Right lobe of liver (tissue), 6 donors: Measurements from ENCODE around the gene HECA. TPM values are rescaled to one million over a fixed set of nuclear protein-coding genes. Genes with fewer than 3 reads are reported as not detected.
"Not testable (repeated sequence)": the region's sequence is repeated elsewhere in the genome, so short reads cannot be mapped to it uniquely, and the experiment has no call there.

ENCODE experiments used
- ATAC-seq, 4 donors: fragments of 200-7000 bp; cut with Tn5 transposase; one replicate each; pipeline ENCODE4 v1.9.1; 2020; ENCODE audit warnings: mild to moderate bottlenecking in 4 of 4, moderate library complexity in 4 of 4
- DNase-seq, 3 donors: peaks; one replicate each; pipeline ENCODE4 v3.0.0-alpha.2; 2020
- H3K27ac ChIP-seq, 3 donors: fragments of 200-600 bp; one replicate each; pipeline ENCODE4 v1.8.0; 2022
- H3K27me3 ChIP-seq, 2 donors: fragments of 200-600 bp; one replicate each; pipeline ENCODE4 v1.8.0; 2022
- H3K36me3 ChIP-seq, 4 donors: fragments of 200-600 bp; sonication (generic) in 1 of 4; one replicate each; pipeline versions ENCODE4 v1.5.1 to v1.8.0; 2017 to 2022; ENCODE audit warnings: control low read depth in 1 of 4
- H3K4me1 ChIP-seq, 4 donors: fragments of 200-600 bp; sonication (generic) in 1 of 4; one replicate each; pipeline versions ENCODE4 v1.5.1 to v1.8.0; 2017 to 2022; ENCODE audit warnings: control low read depth in 1 of 4
- H3K4me3 ChIP-seq, 3 donors: fragments of 200-600 bp; one replicate each; pipeline ENCODE4 v1.8.0; 2022
- H3K9me3 ChIP-seq, 4 donors: fragments of 200-600 bp; sonication (generic) in 1 of 4; one replicate each; pipeline versions ENCODE4 v1.5.1 to v1.8.0; 2017 to 2022; ENCODE audit warnings: control low read depth in 1 of 4
- POLR2A ChIP-seq: fragments of 450-650 bp; IDR thresholded peaks from one replicate; pipeline ENCODE4 v1.6.1; 2017; ENCODE audit warnings: antibody characterized with exemption, mild to moderate bottlenecking
- WGBS: methylation state at CpG from one replicate; pipeline ENCODE4 v1.1.6; 2018; ENCODE audit warnings: low coverage, low lambda C conversion rate; ENCODE audit not compliant: insufficient coverage; ENCODE audit errors: missing lambda C conversion rate; 5-methylcytosine and 5-hydroxymethylcytosine counted together
- intact Hi-C, 2 donors: fragments of 100-400 bp; cut with DNase I; formaldehyde crosslinking; loops; one replicate each; pipeline versions ENCODE4 v1.11.2 to v1.14.1; 2022
- total RNA-seq, 6 experiments: library from RNA; depleted of rRNA in 2 of 6; stranded (reverse); fragments of >200 nt in 2 of 6; fragmentation: NEBNext Ultra II Directional in 3 of 6; extraction: Animal tissue kit (Norgen Biotek cat#: 25700) in 3 of 6; gene quantifications; one replicate each; pipeline versions ENCODE4 v1.1.0 to v1.2.4, GENCODE V29; 2016 to 2023
- TF ChIP-seq, protein P1 (sequence below), 4 donors: fragments of 200-600 bp in 3 of 4; fragments of 450-650 bp in 1 of 4; IDR thresholded peaks; one replicate each; pipeline versions ENCODE4 v1.5.1 to v1.8.0; 2016 to 2022; ENCODE audit warnings: antibody characterized with exemption in 4 of 4, mild to moderate bottlenecking in 2 of 4
- donor health status: DM: no; HTN: yes; CAD: no.
- donor health status: DM: no; HTN: no; CAD: no.
- donor health status: DM: no; HTN: no; CAD: no.
- donor health status: DM: no; HTN: yes; CAD: no.
- donor health status: DM: no; HTN: yes; CAD: no.

Gene HECA
- total RNA-seq, 6 experiments from 2014 or later: 6.8 to 12.2 (median 11.0) TPM

- intact Hi-C loops: no loop called here
- H3K9me3 ChIP-seq: no peaks in the 10 kb centered on the region
- no peak overlapping the region for H3K27ac ChIP-seq
- peaks cover 0 to 10% (median 2%) of the 10 kb centered on the region in 4 donors for H3K4me1 ChIP-seq
- ATAC-seq (no peak), DNase-seq (no peak)
- H3K36me3 ChIP-seq: no peaks in the 10 kb centered on the region
- TF ChIP-seq, protein P1, sequence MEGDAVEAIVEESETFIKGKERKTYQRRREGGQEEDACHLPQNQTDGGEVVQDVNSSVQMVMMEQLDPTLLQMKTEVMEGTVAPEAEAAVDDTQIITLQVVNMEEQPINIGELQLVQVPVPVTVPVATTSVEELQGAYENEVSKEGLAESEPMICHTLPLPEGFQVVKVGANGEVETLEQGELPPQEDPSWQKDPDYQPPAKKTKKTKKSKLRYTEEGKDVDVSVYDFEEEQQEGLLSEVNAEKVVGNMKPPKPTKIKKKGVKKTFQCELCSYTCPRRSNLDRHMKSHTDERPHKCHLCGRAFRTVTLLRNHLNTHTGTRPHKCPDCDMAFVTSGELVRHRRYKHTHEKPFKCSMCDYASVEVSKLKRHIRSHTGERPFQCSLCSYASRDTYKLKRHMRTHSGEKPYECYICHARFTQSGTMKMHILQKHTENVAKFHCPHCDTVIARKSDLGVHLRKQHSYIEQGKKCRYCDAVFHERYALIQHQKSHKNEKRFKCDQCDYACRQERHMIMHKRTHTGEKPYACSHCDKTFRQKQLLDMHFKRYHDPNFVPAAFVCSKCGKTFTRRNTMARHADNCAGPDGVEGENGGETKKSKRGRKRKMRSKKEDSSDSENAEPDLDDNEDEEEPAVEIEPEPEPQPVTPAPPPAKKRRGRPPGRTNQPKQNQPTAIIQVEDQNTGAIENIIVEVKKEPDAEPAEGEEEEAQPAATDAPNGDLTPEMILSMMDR (IDR thresholded peaks at IDR 0.05): no peak
- no peak for TF ChIP-seq POLR2A
- no peaks in the 10 kb centered on the region for H3K27me3 ChIP-seq
- 53% methylated on average over 6 of the region's 11 CpGs for WGBS
- H3K4me3 ChIP-seq: no peak overlapping the region
Observed at GRCh38 chr6:139133262-139134063, 1.4 kb upstream of the HECA start.

GRCh38 chr6:139134064-139134395, 850 bp upstream of the HECA start:
- Histone ChIP-seq H3K4me1 (peaks cover 0 to 10% (median 2%) of the 10 kb centered on the region in 4 donors), H3K27me3 (no peaks in the 10 kb centered on the region), H3K9me3 (no peaks in the 10 kb centered on the region), H3K36me3 (no peaks in the 10 kb centered on the region), H3K4me3 (no peak overlapping the region), H3K27ac (peak overlapping the region in 1 of 3 donors; percentile 92)
- DNase-seq (no peak), ATAC-seq (no peak)
- TF ChIP-seq POLR2A: no peak
- TF ChIP-seq, protein P1 (IDR thresholded peaks at IDR 0.05): no peak
- intact Hi-C loops: no loop called here

DNA sequence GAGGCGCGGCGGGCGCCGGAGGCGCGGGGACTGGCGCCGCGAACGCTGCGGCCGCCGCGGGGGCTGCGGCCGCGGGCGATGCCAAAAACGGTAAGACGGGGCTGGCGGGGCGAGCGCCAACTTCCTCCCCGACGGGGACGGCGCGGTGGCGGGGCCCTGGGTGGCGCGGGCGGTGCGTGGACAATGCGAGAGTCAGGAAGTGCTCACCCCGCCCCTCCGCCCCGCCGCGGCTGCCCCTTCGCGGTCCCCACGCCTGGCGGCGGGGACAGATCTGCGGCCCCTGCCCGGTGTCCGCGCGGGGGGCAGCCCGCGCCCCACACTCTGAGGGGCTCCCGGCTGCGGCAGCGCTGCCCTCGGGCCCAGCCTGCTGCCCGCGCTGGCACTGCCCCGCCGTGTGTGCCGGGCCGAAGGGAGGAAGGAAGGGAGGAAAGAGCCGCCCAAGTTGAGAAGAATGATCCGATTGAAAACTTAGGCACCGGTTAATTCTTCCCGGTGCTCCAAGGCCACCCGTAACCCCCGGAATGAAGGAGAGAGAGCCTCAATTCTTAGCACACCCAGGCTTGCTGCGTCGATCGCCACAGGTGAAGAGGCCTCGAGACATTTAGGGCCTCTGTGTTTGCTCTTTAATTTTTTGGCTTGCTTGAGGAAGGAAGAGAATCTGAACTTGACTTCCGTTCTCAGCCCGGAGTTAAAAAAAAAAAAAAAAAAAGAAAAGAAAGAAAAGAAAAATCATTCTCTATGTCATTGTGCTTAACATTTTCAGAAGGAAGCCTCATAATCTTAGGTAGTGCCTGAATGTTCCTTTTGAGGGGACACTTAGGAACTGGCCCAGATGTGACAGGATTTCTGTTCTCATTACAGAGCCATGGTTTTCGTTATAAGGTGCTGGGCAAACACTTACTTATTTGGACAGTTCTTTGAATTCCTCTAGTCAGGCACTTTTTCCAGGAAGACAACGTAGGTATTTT, 982 bp downstream of the HECA start:
- no peaks in the 10 kb centered on the region for H3K27me3 ChIP-seq
- no peak for TF ChIP-seq POLR2A
- TF ChIP-seq, protein P1 (IDR thresholded peaks at IDR 0.05): no peak
- H3K4me3 ChIP-seq: peak overlapping the region; percentile 51 to 73 (median 72)
- H3K36me3 ChIP-seq: no peaks in the 10 kb centered on the region
- 1% methylated on average over 33 of the region's 76 CpGs for WGBS
- peaks cover 0 to 10% (median 2%) of the 10 kb centered on the region in 4 donors for H3K4me1 ChIP-seq
- intact Hi-C loops: no loop called here
- no peaks in the 10 kb centered on the region for H3K9me3 ChIP-seq
- peak overlapping the region; percentile 82 to 92 (median 90) for H3K27ac ChIP-seq
- peak; percentile 61 to 73 (median 64) for ATAC-seq
- DNase-seq: peak; percentile 81 to 87 (median 84)

DNA sequence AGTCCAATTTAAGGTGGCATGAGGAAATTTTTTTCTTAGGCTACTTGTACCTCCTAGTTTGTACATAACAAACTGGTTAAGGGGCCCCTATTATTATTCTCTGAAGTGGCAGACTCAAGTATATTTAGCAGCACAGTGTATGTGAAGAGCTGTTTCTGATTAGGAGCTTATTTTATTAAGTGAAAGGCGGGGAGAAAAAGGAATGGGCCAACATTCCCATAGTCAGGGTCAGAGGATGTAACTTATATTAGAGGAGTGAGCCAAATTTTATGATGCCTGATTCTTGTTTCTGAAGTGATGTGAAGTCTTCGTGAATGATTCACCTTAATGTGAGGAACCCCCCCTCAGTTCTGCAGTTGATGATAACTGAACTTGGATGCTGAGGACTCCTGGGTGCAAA, 2.8 kb downstream of the HECA start:
- Histone ChIP-seq H3K4me3 (no peak overlapping the region), H3K9me3 (no peaks in the 10 kb centered on the region), H3K27ac (no peak overlapping the region), H3K36me3 (no peaks in the 10 kb centered on the region), H3K27me3 (no peaks in the 10 kb centered on the region), H3K4me1 (peaks cover 0 to 10% (median 2%) of the 10 kb centered on the region in 4 donors)
- intact Hi-C loops: no loop called here
- ATAC-seq (no peak), DNase-seq (no peak)
- TF ChIP-seq, protein P1 (IDR thresholded peaks at IDR 0.05): no peak
- TF ChIP-seq POLR2A: no peak
- WGBS: 82% methylated on average over 2 of the region's 2 CpGs

DNA sequence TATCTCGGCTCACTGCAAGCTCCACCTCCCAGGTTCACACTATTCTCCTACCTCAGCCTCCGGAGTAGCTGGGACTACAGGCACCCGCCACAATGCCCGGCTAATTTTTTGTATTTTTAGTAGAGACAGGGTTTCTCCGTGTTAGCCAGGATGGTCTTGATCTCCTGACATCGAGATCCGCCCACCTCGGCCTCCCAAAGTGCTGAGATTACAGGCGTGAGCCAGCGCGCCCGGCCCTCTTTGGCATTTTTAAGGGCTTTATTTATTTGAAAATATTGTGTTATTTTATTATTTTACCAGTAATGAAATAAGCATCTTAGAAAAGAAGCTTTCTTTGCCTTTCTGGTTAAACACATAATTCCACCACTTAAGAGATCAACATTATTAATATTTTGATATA, 6.0 kb downstream of the HECA start:
- H3K27ac ChIP-seq, H3K4me3 ChIP-seq, DNase-seq, H3K27me3 ChIP-seq, H3K36me3 ChIP-seq, H3K9me3 ChIP-seq, ATAC-seq, intact Hi-C loops: not testable (repeated sequence)
- peaks cover 0 to 10% (median 2%) of the 10 kb centered on the region in 4 donors for H3K4me1 ChIP-seq
- WGBS: 93% methylated on average over 7 of the region's 12 CpGs
